B cell (primary cell): ENCODE results near the gene EPB41. TPM values are rescaled to one million over a fixed set of nuclear protein-coding genes. Genes with fewer than 3 reads are reported as not detected.

ENCODE experiments used
- ATAC-seq: fragments of 200-7000 bp; cut with Tn5 transposase; one replicate; pipeline ENCODE4 v1.10.0; 2021; ENCODE audit warnings: low read depth, mild to moderate bottlenecking, moderate number of reproducible peaks, moderate library complexity
- CTCF ChIA-PET: fragments of 350-600 bp; sonication (Branson Sonifier 250); formaldehyde crosslinking; loops from one replicate; lab custom pipeline; 2021; ENCODE audit warnings: antibody characterized with exemption, inconsistent platforms; lab: Charles Lee
- POLR2A ChIA-PET: fragments of 350-600 bp; sonication (Branson Sonifier 250); formaldehyde crosslinking; loops from one replicate; lab custom pipeline; 2021; ENCODE audit warnings: antibody characterized with exemption; lab: Charles Lee
- DNase-seq: peaks from one replicate; pipeline ENCODE4 v3.0.0; 2013
- H2AFZ ChIP-seq: 2 replicates; pipeline ENCODE4 v1.6.1; 2012; ENCODE audit warnings: mild to moderate bottlenecking, low read depth, low read length; ENCODE audit not compliant: insufficient read depth, poor library complexity, severe bottlenecking
- H3K27ac ChIP-seq, 2 donors: 1 replicate in 1 of 2; 2 replicates in 1 of 2; pipeline ENCODE4 v1.5.1; 2012 to 2013; ENCODE audit warnings: low read length in 2 of 2, mild to moderate bottlenecking in 2 of 2, moderate library complexity in 1 of 2
- H3K27me3 ChIP-seq, 4 experiments: fragments of 200-600 bp in 1 of 4; sonication (generic) in 1 of 4; replicated peaks in 1 of 4; 1 replicate in 2 of 4; 2 replicates in 2 of 4; pipeline versions ENCODE4 v1.6.1 to v1.7.0; 2013 to 2016; ENCODE audit warnings: low read length in 3 of 4, mild to moderate bottlenecking in 2 of 4, mixed read lengths in 1 of 4, moderate library complexity in 1 of 4; ENCODE audit not compliant: insufficient read depth in 4 of 4, control insufficient read depth in 3 of 4; ENCODE audit errors: control extremely low read depth in 1 of 4
- H3K36me3 ChIP-seq, 2 experiments: replicated peaks in 1 of 2; 1 replicate in 1 of 2; 2 replicates in 1 of 2; pipeline versions ENCODE4 v1.6.1 to v1.7.1; 2013; ENCODE audit warnings: low read length in 1 of 2; ENCODE audit not compliant: insufficient read depth in 2 of 2, control insufficient read depth in 1 of 2; ENCODE audit errors: control extremely low read depth in 1 of 2, extremely low read depth in 1 of 2
- H3K4me1 ChIP-seq, 2 donors: fragments of 200-600 bp in 1 of 2; sonication (generic) in 1 of 2; 1 replicate in 1 of 2; 2 replicates in 1 of 2; pipeline versions ENCODE4 v1.5.1 to v1.6.1; 2013 to 2017; ENCODE audit warnings: low read length in 2 of 2; ENCODE audit not compliant: control insufficient read depth in 2 of 2, insufficient read depth in 2 of 2
- H3K4me2 ChIP-seq: replicated peaks from 2 replicates; pipeline ENCODE3; 2012; ENCODE audit warnings: mild to moderate bottlenecking, low read depth, low read length; ENCODE audit not compliant: poor library complexity, severe bottlenecking
- H3K4me3 ChIP-seq, 5 experiments: fragments of 200-600 bp in 1 of 5; sonication (generic) in 1 of 5; 1 replicate in 3 of 5; 2 replicates in 2 of 5; pipeline versions ENCODE4 v1.5.1 to v1.7.0; 2011 to 2016; ENCODE audit warnings: low read length in 4 of 5, mild to moderate bottlenecking in 4 of 5, low read depth in 2 of 5, control low read depth in 1 of 5, moderate library complexity in 1 of 5; ENCODE audit not compliant: insufficient read depth in 1 of 5; ENCODE audit errors: control extremely low read depth in 1 of 5, extremely low read depth in 1 of 5
- H3K79me2 ChIP-seq: fragments of 200-600 bp; sonication (generic); one replicate; pipeline ENCODE4 v1.6.0; 2016; ENCODE audit warnings: low read length; ENCODE audit not compliant: control insufficient read depth, insufficient read depth
- H3K9ac ChIP-seq: fragments of 200-600 bp; sonication (generic); 2 replicates; pipeline ENCODE4 v1.6.1; 2017; ENCODE audit warnings: mild to moderate bottlenecking, low read length, moderate library complexity
- H3K9me3 ChIP-seq, 3 donors: one replicate each; pipeline versions ENCODE4 v1.6.1 to v1.7.1; 2013; ENCODE audit warnings: low read length in 2 of 3; ENCODE audit not compliant: control insufficient read depth in 2 of 3, insufficient read depth in 1 of 3; ENCODE audit errors: control extremely low read depth in 1 of 3
- H4K20me1 ChIP-seq: 2 replicates; pipeline ENCODE4 v1.6.0; 2012; ENCODE audit warnings: mild to moderate bottlenecking, low read length; ENCODE audit not compliant: insufficient read depth, control insufficient read depth, poor library complexity, severe bottlenecking
- H3K27ac Mint-ChIP-seq: one replicate; pipeline ENCODE4 v1.8.0; 2021; ENCODE audit warnings: mixed read lengths
- H3K27me3 Mint-ChIP-seq: one replicate; pipeline ENCODE4 v1.8.0; 2021; ENCODE audit warnings: mixed read lengths
- H3K4me1 Mint-ChIP-seq: one replicate; pipeline ENCODE4 v1.8.0; 2021; ENCODE audit warnings: mixed read lengths
- H3K4me3 Mint-ChIP-seq: one replicate; pipeline ENCODE4 v1.8.0; 2021; ENCODE audit warnings: mixed read lengths
- H3K9me3 Mint-ChIP-seq: one replicate; pipeline ENCODE4 v1.8.0; 2022; ENCODE audit warnings: mixed read lengths; ENCODE audit not compliant: insufficient read depth
- CTCF ChIP-seq: fragments of 200-600 bp; IDR thresholded peaks from one replicate; pipeline ENCODE4 v1.8.0; 2022; ENCODE audit warnings: antibody characterized with exemption, mild to moderate bottlenecking
- EZH2 ChIP-seq: IDR thresholded peaks from 2 replicates; pipeline ENCODE4 v1.6.1; 2012; ENCODE audit warnings: borderline replicate concordance, low read depth, mild to moderate bottlenecking, moderate library complexity, low read length; ENCODE audit not compliant: insufficient read depth, poor library complexity, severe bottlenecking
- WGBS: methylation state at CpG from one replicate; pipeline ENCODE4 v1.1.5; 2013; ENCODE audit warnings: missing lambda C conversion rate; ENCODE audit not compliant: insufficient coverage; 5-methylcytosine and 5-hydroxymethylcytosine counted together
- intact Hi-C: fragments of 100-400 bp; cut with micrococcal nuclease; formaldehyde crosslinking; loops from one replicate; pipeline ENCODE4 v1.10.0; 2022
- polyA plus RNA-seq: library from polyadenylated mRNA; depleted of rRNA; stranded (reverse); fragments of >200 nt; gene quantifications from 2 replicates; pipeline ENCODE4 v1.2.3, GENCODE V29; 2012
- total RNA-seq, 2 donors: library from RNA; stranded (reverse); fragments of 120-200 nt in 1 of 2; gene quantifications; 1 replicate in 1 of 2; 2 replicates in 1 of 2; pipeline versions ENCODE4 v1.2.3 to v1.2.4, GENCODE V29; 2013 to 2022

The EPB41 gene
- total and polyA plus RNA-seq, 2 donors (not counting 1 experiment from before 2014, with no cell fraction given): 45.8 to 186 TPM

- H3K4me1 Mint-ChIP-seq: peaks cover 18% of the 10 kb centered on the region
- peak; percentile 92 for TF ChIP-seq EZH2
- TF ChIP-seq CTCF: no peak
- intact Hi-C loops: loop anchor here (1.0 to 5.0 kb wide), 2 partner anchors 60 to 81 kb away; partner anchors contain the start of gene SRSF4
- H3K4me3 Mint-ChIP-seq: peak overlapping the region; percentile 85
- H3K9me3 Mint-ChIP-seq: no peaks in the 10 kb centered on the region
- ATAC-seq (no peak), DNase-seq (peak; percentile 57)
- H3K9ac ChIP-seq: peak overlapping the region; percentile 58
- POLR2A ChIA-PET: no interaction called here
- H3K4me2 ChIP-seq: peak overlapping the region; percentile 100
- peak overlapping the region; percentile 40 for H2AFZ ChIP-seq
- peaks cover 0 to 50% (median 17%) of the 10 kb centered on the region in 4 experiments for H3K27me3 ChIP-seq
- 4% methylated on average over 81 of the region's 81 CpGs for WGBS
- H3K27ac ChIP-seq: no peak overlapping the region
- peaks cover 31 to 32% of the 10 kb centered on the region in 2 donors for H3K4me1 ChIP-seq
- H3K4me3 ChIP-seq: peak overlapping the region in 3 of 5 experiments; percentile 42 to 58 (median 47)
- H3K27me3 Mint-ChIP-seq: peaks cover 11% of the 10 kb centered on the region
- H3K9me3 ChIP-seq: peaks cover 0 to 15% (median 0%) of the 10 kb centered on the region in 3 donors
- CTCF ChIA-PET: interaction anchor here (0.6 to 3.2 kb wide), 6 partner anchors 8 to 242 kb away, joined by 3 to 12 read pairs (median 4); no protein-coding TSS in a partner anchor
- peaks cover 0 to 19% of the 10 kb centered on the region in 2 experiments for H3K36me3 ChIP-seq
- H4K20me1 ChIP-seq: peaks cover 29% of the 10 kb centered on the region
- H3K27ac Mint-ChIP-seq: no peak overlapping the region
- no peaks in the 10 kb centered on the region for H3K79me2 ChIP-seq
These were observed 207.7 kb downstream of the EPB41 start for GRCh38 chr1:29121936-29122681.

- H3K27ac Mint-ChIP-seq: no peak overlapping the region
- Histone ChIP-seq H3K27me3 (peaks cover 0 to 50% (median 17%) of the 10 kb centered on the region in 4 experiments), H3K4me3 (peak overlapping the region in 4 of 5 experiments; percentile 22 to 58 (median 44)), H3K27ac (no peak overlapping the region), H3K36me3 (peaks cover 0 to 14% of the 10 kb centered on the region in 2 experiments), H3K4me1 (peaks cover 31 to 32% of the 10 kb centered on the region in 2 donors), H3K79me2 (no peaks in the 10 kb centered on the region), H3K9me3 (peaks cover 0 to 15% (median 0%) of the 10 kb centered on the region in 3 donors), H4K20me1 (peaks cover 29% of the 10 kb centered on the region), H2AFZ (peak overlapping the region; percentile 40), H3K9ac (peak overlapping the region; percentile 58), H3K4me2 (peak overlapping the region; percentile 100)
- 6% methylated on average over 34 of the region's 34 CpGs for WGBS
- ATAC-seq (no peak), DNase-seq (no peak)
- intact Hi-C loops: loop anchor here (5.0 kb wide), 1 partner anchor 60 kb away; the partner anchor contains the start of gene SRSF4
- peaks cover 18% of the 10 kb centered on the region for H3K4me1 Mint-ChIP-seq
- peak overlapping the region; percentile 85 for H3K4me3 Mint-ChIP-seq
- H3K27me3 Mint-ChIP-seq: peaks cover 11% of the 10 kb centered on the region
- TF ChIP-seq CTCF: no peak
- peak; percentile 50 for TF ChIP-seq EZH2
- ChIA-PET POLR2A (no interaction called here), CTCF (interaction anchor here (1.0 to 1.5 kb wide), 3 partner anchors 9 to 241 kb away, joined by 3 to 5 read pairs (median 4); no protein-coding TSS in a partner anchor)
- H3K9me3 Mint-ChIP-seq: no peaks in the 10 kb centered on the region
These were observed 208.3 kb downstream of the EPB41 start for GRCh38 chr1:29122682-29123052.
